ENCODE measurements around the gene CYREN.

CYREN gene

DNA sequence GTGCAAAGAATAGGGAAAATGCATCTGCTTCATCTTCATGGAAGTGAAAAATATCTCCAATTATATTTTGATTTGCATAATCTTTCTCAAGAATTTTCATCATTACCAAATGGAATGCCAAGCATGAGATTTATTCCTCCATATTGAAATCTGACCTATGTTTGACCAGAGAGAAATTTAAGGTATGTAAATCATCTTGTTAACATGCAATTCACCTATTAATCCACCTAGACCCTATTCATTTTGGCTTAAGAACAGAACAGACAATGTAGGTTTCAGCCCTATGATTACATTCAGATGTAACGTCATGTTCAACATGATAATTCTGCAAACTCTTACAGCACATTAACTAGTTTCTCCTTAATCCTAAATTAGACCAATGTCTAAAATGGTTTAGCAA lies 53.4 kb downstream of the CYREN start:
- no peaks in the 10 kb centered on the region for H3K27me3 ChIP-seq (ENCODE audit: control insufficient read depth in 1 of 2, insufficient read depth in 2 of 2, low read length in 2 of 2)
- no peaks in the 10 kb centered on the region for H3K36me3 ChIP-seq (ENCODE audit: control insufficient read depth in 1 of 2, insufficient read depth in 2 of 2, low read length in 2 of 2)
- no peaks in the 10 kb centered on the region for H3K4me1 ChIP-seq (ENCODE audit: control insufficient read depth in 1 of 2, insufficient read depth in 2 of 2, low read length in 2 of 2)
- no peak overlapping the region for H3K9ac ChIP-seq (ENCODE audit: low read depth in 1 of 2, low read length in 2 of 2)
- no peak overlapping the region for H3K4me3 ChIP-seq (ENCODE audit: low read depth in 1 of 2, low read length in 2 of 2)
- no peak overlapping the region for H3K27ac ChIP-seq (ENCODE audit: low read depth, low read length)
- H3K9me3 ChIP-seq (ENCODE audit: control insufficient read depth in 1 of 2, low read length in 2 of 2) = no peaks in the 10 kb centered on the region

All from duodenal mucosa (tissue), 2 donors.